Epithelial cell of proximal tubule (primary cell): Measurements from ENCODE around the gene PIMREG. TPM values are rescaled to one million over a fixed set of nuclear protein-coding genes. Genes with fewer than 3 reads are reported as not detected.

Source experiments
- DNase-seq: peaks from one replicate; pipeline ENCODE4 v3.0.0-alpha.2; 2011; ENCODE audit warnings: low read depth
- H3K4me3 ChIP-seq: 2 replicates; pipeline ENCODE4 v1.5.1; 2011; ENCODE audit warnings: low read depth, mild to moderate bottlenecking, low read length
- CTCF ChIP-seq: conservative IDR thresholded peaks from 2 replicates; pipeline ENCODE4 v1.5.1; 2012; ENCODE audit warnings: low read depth, mild to moderate bottlenecking, low read length
- total RNA-seq: library from RNA; depleted of rRNA; stranded (reverse); fragments of >200 nt; gene quantifications from 2 replicates; pipeline ENCODE4 v1.2.3, GENCODE V29; 2015

PIMREG gene
- total RNA-seq, 1 donor from 2014 or later, result 65.1 TPM

- no peak for DNase-seq
- no peak overlapping the region for H3K4me3 ChIP-seq
- no peak for TF ChIP-seq CTCF
These were observed 23.3 kb downstream of the PIMREG start for GRCh38 chr17:6467567-6467966.

GRCh38 chr17:6468051-6468790 lies 24.0 kb downstream of the PIMREG start:
- no peak for DNase-seq
- TF ChIP-seq CTCF, result no peak
- H3K4me3 ChIP-seq, result no peak overlapping the region

GRCh38 chr17:6470146-6470718 lies 26.0 kb downstream of the PIMREG start:
- no peak for TF ChIP-seq CTCF
- no peak overlapping the region for H3K4me3 ChIP-seq
- DNase-seq, result no peak

GRCh38 chr17:6470751-6471521 lies 26.7 kb downstream of the PIMREG start:
- no peak for TF ChIP-seq CTCF
- no peak for DNase-seq

GRCh38 chr17:6471531-6472465 lies 27.5 kb downstream of the PIMREG start:
- no peak overlapping the region for H3K4me3 ChIP-seq
- TF ChIP-seq CTCF, result peak; percentile 24
- no peak for DNase-seq

More at GRCh38 chr17:6470751-6471521, 26.7 kb downstream of the PIMREG start:
- no peak overlapping the region for H3K4me3 ChIP-seq

- no peak for TF ChIP-seq CTCF
These were observed 28.3 kb downstream of the PIMREG start for GRCh38 chr17:6472517-6472916.

More at GRCh38 chr17:6472517-6472916, 28.3 kb downstream of the PIMREG start:
- no peak for DNase-seq
- no peak overlapping the region for H3K4me3 ChIP-seq
